ENCODE data around the gene FAU.
A peak's percentile ranks its signal among the peaks of the same experiment; 100 is the strongest.

The FAU gene

DNA sequence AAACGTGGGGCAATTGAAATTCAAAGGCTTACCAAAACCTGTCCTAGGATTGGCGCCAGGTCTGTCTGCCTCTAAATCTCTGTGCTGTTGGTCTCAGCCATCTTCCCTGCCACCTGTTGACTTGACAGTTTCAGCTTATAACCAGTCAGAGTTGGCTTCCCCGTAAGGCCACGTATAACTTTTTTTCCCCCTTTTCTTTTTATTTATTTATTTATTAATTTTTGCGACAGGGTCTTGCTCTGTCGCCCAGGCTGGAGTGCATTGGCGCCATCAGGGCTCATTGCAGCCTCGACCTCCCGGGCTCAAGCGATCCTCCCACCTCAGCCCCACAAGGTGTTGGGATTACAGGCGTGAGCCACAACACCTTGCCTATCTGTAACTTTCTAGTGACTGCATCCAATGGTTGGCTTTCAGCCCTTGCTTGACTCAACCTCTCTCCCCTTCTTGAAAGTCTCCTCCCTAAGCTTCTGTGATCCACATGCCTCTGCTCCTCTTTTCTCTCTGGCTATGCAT, 13.8 kb upstream of the FAU start:
- DNase-seq (ENCODE audit: low read depth): no peak

DNA sequence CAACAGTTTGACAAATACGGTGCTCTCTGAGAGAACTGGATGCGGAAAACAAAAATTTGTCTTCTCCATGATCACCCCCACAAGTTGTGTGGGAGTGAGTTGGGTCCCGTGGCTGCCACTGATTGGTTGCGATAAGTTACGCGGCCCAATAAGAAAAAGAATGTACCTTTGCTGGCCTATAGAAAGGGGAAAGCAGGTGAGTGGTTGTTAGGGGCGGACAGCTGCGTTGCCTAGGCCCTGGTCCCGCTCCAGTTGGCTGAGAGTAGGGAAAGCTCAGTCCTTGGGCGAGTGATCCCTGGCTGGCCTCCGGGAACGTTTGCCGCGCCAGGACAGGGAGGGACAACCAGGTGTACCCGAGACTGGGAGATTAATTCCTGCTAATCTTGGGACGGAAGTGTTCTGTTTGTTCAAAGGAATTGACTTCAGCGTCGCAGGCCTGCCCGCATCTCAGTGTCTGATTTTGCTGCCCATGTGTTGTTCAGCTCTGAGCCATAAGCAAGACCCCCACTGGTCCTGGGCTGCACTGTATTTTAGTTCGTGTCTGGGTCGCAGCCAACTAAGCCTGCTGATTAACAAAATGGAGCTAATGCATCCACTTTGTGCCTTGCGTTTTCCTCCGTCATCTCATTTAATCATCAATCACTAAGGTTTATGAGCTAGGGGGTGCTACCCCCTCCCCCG, 13.2 kb upstream of the FAU start:
- peak; percentile 97 for DNase-seq (ENCODE audit: low read depth)

DNA sequence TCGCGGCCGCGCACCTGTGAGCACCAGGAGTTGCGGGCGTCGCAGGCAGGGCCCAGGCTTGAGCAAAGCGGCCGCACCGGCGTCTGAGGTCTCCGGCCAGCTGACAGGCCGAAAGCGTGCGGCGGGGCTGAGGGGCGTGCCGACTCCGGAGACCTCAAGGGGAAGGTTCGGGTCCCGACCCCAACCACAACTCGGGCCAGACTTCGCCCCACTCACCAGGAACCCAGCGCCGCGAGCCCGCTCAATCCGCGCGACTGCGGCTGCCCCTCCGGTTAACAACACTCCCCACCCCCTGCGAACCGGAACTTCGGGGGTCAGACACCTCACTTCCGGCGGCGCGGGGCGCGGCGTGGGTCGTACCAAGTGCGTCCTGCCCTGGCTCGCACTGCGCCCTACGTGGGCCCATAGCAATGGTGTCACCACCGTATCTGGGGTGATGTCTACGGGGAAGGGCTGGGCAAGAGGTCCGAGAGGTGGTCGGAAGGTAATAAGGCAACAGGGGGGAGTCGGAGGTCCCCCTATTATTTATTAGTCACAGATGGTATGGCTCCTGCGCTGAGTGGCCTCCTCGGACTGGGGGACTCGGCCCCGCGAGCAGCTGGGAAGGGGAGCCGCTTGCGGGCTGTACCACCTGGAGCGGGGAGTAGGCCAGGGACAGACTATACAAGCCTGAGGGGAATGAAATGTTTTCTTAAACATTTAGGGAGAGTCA, 12.5 kb upstream of the FAU start, which contains the start of gene SYVN1:
SYVN1 (minus strand) TSS at position 280 of the 712 bp plus-strand sequence. CDS start 918 bp downstream, outside the sequence.
- peak; percentile 84 for DNase-seq (ENCODE audit: low read depth)

DNA sequence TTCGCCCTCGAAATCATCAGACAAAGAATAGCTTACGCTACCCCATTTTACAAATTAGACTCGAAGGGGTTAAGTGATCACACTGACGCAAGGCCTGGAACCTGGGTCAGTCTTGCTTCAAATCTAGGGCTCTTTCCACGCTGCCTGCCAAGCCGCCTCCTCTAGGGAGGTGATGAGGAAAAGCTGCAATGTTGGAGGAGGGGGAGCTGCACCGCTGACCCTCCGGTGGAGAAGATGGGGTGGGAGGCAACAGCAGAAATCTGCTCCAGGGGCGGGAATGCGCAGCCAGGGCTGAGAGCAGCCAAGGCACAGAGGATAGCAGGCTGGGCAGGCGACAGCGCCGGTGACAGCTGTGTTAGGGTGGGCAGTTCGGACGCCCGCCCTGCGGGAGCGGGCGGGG, 11.8 kb upstream of the FAU start:
- DNase-seq (ENCODE audit: low read depth): no peak

DNA sequence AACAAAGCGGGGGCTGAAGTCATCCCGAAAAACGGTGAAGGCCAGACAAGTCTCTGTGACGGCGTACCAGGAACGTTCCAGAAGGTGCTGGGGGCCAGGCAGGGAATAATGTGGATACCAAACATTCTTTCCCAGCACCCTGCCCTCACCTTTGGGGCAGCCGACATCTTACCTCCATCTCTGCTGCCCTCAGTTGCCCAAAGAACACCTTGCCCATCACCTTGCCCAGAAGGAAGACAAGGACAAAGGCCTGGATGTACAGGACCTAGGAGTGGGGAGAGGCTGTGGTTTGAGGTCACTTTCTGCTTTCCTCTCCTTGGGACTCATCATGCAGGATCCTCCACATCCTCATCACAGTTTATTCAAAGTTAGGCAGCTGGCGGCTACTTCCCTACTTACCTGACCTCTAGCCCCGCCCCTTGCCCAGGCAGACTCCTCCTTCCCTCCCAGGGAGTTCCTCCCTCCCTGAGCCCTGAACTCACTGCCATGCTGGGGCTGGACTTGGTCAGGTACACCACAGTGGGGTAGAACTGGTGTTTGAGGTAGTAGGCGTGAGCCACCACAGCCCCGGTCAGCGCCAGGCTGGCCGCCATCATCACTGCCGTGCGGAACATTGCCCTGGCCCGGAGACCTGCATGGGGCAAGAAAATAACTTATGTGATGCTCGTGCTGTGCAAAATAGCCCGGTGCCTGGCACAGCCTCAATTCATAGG, 11.2 kb upstream of the FAU start:
- no peak for DNase-seq (ENCODE audit: low read depth)

DNA sequence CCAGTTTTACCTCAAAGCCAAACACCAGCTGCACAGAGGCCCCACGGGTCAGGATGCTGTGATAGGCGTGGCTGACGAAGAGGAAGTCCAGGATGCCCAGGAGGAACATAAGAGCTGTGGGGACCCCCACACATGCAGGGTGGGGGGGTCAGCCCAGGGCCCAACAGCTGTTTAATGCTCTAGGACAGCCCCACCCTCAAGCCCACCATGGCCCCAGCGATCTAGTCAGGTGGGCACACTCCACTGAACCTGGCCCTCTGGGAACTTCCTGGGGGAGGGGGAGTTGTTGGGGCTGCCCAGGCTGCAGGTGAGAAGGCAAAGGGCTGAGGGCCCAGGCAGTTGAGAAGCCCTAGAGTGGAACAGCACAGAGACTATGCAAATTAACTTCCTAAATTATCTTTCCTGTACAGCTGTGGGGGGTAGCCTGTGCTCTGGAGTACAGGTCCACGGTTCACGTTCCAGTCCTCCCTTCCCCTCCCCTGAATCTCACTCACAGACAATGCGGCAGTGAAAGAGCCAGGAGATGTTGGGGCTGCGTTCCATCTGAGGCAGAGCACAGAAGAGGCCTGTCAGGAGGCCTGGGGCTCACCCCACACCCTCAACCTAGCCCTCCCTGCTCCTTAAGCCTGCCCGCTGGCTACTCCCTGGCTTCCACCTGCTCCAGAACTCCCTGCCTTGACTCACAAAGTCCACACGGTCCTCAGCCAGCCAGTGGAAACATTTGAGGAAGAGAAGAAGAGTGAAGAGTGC, 10.5 kb upstream of the FAU start:
- DNase-seq (ENCODE audit: low read depth): no peak

DNA sequence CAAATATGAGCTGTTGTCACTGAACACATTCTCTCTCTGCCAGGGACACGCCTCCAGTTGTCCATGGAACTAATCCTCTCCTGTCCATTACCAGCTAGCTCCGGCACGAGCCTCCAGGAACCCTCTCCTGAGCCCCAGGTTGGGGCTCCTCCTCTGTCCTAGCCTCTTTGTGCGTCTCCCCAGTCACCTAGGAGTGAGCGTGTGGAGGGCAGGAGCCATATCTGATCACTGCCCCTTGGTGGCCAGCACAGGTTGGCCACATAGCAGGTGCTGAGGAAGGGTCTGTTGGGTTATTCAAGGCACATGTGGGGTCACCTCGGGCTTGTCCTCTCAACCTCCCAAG, 9.9 kb upstream of the FAU start:
- no peak for DNase-seq (ENCODE audit: low read depth)

DNA sequence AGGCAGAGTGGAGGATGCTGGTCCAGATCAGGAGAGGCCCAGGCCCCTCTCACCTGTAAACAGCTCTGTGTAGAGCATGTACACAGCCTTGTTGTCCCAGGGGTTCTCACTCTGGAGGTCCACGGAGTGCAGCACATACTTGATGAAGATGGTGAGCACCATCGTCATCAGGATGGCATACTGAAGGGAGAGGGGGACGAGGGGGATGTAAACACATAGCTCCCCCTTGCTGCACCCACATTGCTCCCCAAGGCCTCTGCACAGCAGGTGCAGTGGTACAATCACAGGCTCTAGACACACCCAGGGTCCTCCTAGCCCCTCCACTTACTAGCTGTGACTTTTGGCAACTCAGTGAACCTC, 9.5 kb upstream of the FAU start:
- no peak for DNase-seq (ENCODE audit: low read depth)

DNA sequence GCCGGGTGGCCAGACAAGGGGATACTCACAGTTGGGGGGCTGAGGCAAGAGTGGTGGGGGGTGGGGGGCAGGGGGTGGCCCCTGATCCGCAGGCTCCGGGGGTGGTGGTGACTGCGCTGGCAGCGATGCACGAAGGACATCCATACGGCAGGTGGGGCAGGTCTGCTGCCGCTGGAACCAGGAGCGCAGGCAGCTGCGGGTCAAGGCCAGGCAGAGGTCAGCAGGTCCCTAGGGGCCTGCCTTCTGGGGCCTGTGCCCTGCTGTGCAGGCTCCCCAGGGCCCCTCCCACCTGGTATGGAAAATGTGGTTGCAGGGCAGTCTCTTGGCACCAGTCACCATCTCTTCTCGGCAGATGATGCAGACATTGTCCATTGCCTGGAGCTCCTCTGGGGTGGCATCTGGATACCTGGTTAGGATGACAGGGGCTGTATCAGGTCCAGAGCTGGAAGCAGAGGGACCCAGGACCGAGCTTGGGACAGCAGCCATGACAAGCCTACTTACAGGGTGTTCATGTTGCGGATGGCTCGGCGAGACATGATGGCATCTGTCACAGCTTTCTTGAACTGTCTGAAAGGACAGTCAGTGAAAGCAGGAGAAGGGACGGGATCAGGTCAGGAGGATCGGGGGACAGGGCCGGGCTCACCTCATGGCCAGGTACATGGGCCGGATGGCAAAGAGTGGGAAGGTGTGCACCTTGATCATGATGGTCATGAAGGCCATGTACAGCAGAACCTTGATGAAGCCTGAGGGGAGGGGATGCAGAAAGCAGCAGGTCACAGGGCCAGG, 8.9 kb upstream of the FAU start:
- DNase-seq (ENCODE audit: low read depth): no peak

DNA sequence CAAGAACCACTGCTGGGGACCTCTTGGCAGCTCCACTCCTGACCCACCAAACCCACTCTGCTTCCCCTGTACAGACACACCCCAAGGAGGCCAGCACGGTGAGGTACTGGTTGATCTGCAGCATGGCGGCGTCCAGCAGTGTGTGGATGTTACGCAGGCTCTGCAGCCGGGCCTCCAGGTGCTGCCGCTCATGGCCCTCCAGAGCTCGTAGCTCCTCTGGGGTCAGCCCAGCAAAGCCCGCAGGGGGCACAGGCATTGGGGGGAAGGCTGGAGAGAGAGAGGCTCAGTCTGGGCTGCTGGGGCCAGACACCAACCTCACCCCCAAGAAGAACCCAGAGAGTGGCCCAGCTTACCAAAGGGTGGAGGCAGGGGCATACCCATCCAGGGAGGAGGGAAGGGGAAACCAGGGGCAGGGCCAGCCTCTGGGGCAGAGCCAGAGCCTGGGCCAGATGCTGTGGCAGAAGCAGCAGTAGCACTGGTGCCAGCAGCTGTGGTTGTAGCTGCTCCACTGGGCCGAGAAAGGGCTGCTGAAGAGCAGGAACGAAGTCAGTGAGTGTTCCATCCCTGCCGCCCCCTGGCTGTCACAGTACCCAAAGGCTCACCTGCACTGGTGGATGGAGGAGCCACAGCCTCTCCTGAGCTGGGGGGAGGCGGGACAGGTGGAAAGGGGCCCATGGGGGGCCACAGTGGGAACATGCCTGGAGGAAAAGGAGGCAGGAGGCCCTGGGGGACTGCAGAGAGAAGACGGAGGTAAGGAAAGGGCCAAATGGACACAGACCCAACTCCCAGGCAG, 7.9 kb upstream of the FAU start:
- no peak for DNase-seq (ENCODE audit: low read depth)

DNA sequence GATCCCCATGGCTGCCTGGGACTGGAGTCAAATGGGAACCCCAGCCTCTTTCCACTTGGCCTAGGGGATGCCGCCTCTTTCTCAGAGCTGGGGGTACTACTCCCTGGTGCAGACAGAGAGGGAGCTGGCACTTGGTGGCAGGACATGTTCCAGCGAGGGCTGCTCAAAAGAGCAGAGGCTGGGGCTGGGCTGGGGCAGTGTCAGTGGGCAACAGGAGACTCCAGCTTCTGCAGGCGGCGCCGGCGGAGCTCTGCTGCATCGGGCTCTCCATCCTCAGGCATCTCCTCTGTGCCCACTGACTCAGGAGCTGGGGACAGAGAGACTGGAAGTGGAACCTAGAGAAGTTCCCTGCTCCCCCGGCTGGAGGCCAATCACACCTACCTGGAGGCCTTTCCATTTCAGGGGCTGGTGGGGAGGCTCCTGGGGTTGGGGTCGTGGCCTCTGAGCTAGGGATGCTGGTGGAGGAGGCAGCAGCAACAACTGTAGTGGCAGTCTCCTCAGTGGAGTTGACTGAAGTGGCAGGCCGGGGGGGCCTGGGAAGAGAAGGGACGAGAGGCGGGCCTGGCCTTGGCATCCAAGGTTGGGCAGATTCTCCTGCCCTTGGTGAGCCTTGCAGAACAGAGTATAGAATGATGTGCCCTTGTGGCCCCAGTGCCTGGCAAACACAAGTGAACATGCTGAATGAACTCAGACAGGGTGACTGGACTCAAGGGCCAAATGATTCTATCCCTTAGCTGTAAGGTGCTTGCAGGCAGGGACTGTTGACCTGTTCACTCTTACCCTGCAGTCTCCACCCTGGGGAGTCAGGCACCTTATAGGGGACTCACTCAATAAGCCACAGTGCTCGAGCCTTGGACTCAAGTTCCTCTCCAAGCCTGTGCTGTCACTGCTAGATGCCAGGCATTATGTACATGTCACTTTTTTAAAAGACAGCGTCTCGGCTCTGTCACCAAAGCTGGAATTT, 6.5 kb upstream of the FAU start:
- DNase-seq (ENCODE audit: low read depth): no peak

DNA sequence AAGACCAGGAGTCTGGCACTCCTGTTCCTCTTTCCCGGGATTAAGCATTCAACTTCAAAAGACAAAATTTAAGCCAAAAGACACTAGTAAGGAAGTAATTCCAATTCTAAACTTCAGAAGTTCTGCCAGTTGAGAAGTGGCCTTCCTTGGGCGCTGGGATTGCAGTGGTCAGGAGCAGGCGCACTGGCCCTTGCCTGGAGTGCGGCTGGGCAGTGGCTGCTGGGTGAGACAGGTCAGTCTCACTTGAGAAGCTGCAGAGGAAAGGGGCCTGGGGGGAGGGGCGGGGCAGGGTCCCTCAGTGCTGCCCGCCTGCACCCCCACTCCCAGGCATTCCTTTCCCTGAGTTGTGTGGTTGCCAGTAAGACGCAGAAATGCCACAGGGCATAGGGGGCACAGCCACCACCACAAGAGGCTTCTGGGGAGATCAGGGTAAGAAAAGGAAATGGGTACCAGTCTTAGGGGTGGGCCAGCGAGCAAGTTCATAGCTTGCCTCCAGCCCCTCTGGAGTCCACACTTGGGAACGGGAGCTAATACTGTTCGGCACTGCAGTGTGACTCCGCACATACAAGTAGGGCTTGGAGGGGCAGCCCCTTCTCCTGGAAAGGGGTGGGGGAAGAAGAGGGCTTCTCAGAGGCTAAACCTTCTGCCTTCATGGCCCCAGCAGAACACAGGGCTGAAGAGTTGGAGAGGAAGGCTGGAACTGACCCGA, 5.7 kb upstream of the FAU start:
- no peak for DNase-seq (ENCODE audit: low read depth)

DNA sequence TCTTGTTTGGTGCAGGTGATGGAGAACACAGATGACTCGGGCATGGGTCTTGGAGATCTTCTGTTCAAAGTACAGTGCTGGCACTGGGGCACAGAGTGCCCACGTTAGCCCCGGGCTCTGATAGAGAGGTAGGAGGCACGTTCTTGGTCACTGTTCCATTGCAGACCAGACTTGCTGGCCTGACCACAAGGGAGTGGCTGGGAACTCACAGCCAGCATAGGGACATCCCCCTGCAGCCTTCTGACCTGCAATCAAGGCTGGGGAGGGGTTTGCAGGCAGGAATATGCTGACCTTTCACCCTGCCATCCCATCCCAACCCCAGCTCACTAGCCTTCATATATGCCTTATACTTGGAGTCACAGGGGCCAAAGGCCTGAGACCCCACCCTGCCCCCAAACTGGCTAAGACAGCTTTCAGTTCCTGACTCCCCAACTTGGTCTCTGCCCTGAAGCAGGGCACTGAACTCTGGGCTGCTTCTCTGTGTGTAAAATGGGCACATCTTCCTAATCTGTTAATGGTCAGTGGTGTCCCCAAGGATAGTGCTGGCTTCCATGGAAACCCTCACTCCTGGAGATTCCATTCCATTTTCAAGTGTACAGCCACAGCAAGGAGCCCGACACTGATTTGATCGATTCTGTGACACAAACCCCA, 4.8 kb upstream of the FAU start:
- no peak for DNase-seq (ENCODE audit: low read depth)

DNA sequence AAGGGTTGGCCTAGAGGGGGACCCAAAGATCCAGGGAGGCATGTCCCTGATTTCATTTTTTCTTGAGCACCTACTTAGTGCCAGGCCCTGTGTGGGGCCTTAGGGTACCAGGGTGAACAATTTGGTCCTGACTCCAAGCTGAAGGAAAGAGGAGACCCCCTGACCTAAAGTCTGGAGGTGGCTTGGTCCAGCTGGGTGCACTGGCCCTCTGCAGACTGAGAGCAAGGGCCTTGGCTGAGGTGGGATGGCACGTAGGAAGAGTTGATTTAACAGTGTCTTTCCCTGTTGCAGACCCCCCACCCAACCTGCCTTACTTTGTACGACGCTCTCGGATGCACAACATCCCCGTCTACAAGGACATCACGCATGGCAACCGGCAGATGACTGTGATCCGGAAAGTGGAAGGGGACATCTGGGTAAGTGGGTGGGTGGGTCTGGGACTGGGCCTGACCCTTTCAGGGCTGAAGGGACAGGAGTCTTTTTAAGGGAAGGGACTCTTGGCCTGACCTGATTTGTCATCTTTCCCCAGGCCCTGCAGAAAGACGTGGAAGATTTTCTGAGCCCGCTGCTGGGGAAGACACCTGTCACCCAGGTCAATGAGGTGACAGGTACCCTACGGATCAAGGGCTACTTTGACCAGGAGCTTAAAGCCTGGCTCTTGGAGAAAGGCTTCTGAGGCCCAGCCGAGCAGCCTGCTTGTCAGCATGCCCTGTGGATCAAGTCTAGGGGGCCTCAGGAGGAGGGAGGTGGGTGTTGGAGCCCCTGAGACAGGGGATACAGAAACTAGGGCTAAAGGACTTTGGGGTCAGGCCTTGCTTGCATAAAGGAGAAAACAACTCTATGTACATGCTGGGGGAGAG, 3.5 kb upstream of the FAU start:
- no peak for DNase-seq (ENCODE audit: low read depth)

DNA sequence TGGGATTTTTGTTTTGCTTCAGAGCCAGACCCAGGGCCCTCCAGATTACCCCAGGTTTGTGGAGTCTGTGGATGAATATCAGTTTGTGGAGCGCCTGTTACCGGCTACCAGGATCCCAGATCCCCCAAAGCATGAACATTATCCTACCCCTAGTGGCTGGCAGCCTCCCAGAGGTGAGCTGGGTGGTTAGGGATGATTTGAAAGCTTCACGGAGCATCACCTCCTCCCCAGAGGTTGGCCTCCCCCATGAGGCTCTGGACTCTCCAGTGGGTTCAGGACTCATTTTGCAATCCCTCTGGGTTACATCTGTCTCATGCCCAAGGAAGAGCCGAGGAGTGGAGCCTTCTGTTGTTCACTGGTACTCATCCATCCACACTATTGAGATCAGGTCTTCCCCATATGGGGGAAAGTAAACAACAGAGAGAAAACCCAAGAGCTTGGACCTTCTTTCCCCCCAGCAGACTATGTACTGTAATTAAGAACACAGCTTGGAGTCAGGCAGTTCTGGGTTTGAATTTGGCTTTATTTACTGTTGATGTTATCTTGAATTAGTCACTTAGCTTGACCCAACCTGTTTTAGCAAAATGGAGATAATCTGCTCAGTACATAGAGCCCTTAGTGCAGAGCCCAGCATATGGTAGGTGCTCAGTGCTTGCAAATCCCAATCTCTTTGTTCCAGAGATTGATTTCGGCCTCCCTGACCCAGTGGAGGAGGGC, 2.7 kb upstream of the FAU start:
- DNase-seq (ENCODE audit: low read depth): no peak

DNA sequence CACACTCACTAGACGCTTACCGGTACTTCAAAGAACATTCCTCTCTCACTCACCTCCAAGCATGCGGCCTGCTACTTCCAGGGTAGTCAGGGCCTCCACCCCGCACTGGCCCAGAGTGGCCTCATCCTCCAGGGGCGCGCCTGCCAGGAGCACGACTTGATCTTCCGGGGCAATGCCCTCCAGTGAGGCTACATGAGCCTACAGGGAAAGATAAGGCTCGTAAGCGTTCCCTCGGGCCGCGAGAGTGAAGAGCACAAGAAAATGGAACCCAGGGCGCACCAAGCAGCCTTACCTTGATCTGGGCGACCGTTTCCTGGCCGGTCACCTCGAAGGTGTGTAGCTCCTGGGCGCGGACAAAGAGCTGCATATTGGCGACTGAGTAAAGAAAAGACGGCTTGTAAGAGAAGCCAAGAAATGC, 478 bp downstream of the FAU start:
- no peak for DNase-seq (ENCODE audit: low read depth)

DNA sequence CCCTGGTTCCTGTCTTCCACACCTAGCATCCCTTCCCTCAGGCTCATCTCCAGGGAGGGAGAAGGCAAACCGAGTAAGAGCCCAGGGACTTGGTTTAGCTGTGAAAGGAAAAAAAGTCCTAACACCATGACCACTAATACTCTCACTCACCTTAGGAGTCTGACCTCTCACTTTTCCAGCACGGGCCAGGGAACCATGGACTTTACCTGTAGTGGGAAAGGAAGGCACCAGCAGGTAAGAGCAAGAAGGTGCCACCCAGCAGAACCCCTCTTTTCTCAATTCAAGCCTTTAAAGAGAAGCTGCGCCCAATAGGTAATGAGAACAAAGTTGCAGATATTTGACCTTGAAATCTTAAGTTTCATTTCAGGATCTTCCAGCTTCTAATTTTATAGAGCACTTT, 1.1 kb downstream of the FAU start:
- DNase-seq (ENCODE audit: low read depth): no peak
